GM23338 (cell line): ENCODE data around the gene NKAPL. TPM values are rescaled to one million over a fixed set of nuclear protein-coding genes. Genes with fewer than 3 reads are reported as not detected.

Experiments
- ATAC-seq: fragments of 200-7000 bp; cut with Tn5 transposase; 3 replicates; pipeline ENCODE4 v1.9.1; 2020
- DNase-seq: peaks from one replicate; pipeline ENCODE4 v3.0.0-alpha.2; 2015; ENCODE audit warnings: low spot score
- H2AFZ ChIP-seq: fragments of 200-600 bp; sonication (generic); 2 replicates; pipeline ENCODE4 v1.8.0; 2016; ENCODE audit warnings: antibody characterized with exemption, mild to moderate bottlenecking, moderate library complexity
- H3F3A ChIP-seq: fragments of 200-600 bp; sonication (generic); replicated peaks from 2 replicates; pipeline ENCODE4 v1.8.0; 2017; ENCODE audit warnings: antibody characterized with exemption, mixed run types, low read depth
- H3K27ac ChIP-seq: fragments of 200-600 bp; sonication (generic); 2 replicates; pipeline ENCODE4 v1.6.1; 2016; ENCODE audit warnings: low read depth
- H3K27me3 ChIP-seq: fragments of 200-600 bp; sonication (generic); 2 replicates; pipeline ENCODE4 v1.8.0; 2016; ENCODE audit warnings: mild to moderate bottlenecking, mixed run types, moderate library complexity; ENCODE audit not compliant: insufficient read depth
- H3K36me3 ChIP-seq: fragments of 200-600 bp; sonication (generic); 2 replicates; pipeline ENCODE4 v1.8.0; 2016; ENCODE audit warnings: mild to moderate bottlenecking; ENCODE audit not compliant: insufficient read depth
- H3K4me1 ChIP-seq: fragments of 200-600 bp; sonication (generic); 2 replicates; pipeline ENCODE4 v1.8.0; 2016; ENCODE audit warnings: mild to moderate bottlenecking, moderate library complexity; ENCODE audit not compliant: insufficient read depth
- H3K4me2 ChIP-seq: fragments of 200-600 bp; sonication (generic); 2 replicates; pipeline ENCODE4 v1.7.1; 2017; ENCODE audit warnings: mixed run types
- H3K4me3 ChIP-seq: fragments of 200-600 bp; sonication (generic); 2 replicates; pipeline ENCODE4 v1.6.1; 2016; ENCODE audit warnings: mixed run types
- H3K79me2 ChIP-seq: fragments of 200-600 bp; sonication (generic); replicated peaks from 2 replicates; pipeline ENCODE4 v1.8.0; 2017; ENCODE audit warnings: mild to moderate bottlenecking; ENCODE audit not compliant: insufficient read depth
- H3K9me2 ChIP-seq: fragments of 200-600 bp; sonication (generic); 2 replicates; pipeline ENCODE4 v1.8.0; 2017; ENCODE audit not compliant: insufficient read depth
- H4K20me1 ChIP-seq: fragments of 200-600 bp; sonication (generic); replicated peaks from 2 replicates; pipeline ENCODE4 v1.8.0; 2017; ENCODE audit warnings: mild to moderate bottlenecking; ENCODE audit not compliant: insufficient read depth
- H3K27ac Mint-ChIP-seq: 2 replicates; pipeline ENCODE4 v1.8.0; 2020; ENCODE audit warnings: inconsistent platforms, mild to moderate bottlenecking, moderate library complexity, mixed read lengths
- H3K27me3 Mint-ChIP-seq: 3 replicates; pipeline ENCODE4 v1.8.0; 2022; ENCODE audit warnings: low read depth, mild to moderate bottlenecking, moderate library complexity, mixed read lengths, inconsistent platforms; ENCODE audit not compliant: insufficient read depth, poor library complexity
- H3K36me3 Mint-ChIP-seq: 3 replicates; pipeline ENCODE4 v1.8.0; 2021; ENCODE audit warnings: low read depth, mild to moderate bottlenecking, inconsistent platforms, moderate library complexity, mixed read lengths
- H3K4me1 Mint-ChIP-seq: 3 replicates; pipeline ENCODE4 v1.8.0; 2020; ENCODE audit warnings: mild to moderate bottlenecking, inconsistent platforms, mixed read lengths
- H3K4me3 Mint-ChIP-seq: 3 replicates; pipeline ENCODE4 v1.8.0; 2021; ENCODE audit warnings: moderate library complexity, mild to moderate bottlenecking, inconsistent platforms, mixed read lengths
- H3K9me3 Mint-ChIP-seq: 3 replicates; pipeline ENCODE4 v1.8.0; 2020; ENCODE audit warnings: moderate library complexity, mild to moderate bottlenecking, inconsistent platforms, mixed read lengths
- CREB1 ChIP-seq: fragments of 250-450 bp; sonication (Bioruptor Pico); IDR thresholded peaks from 2 replicates; pipeline ENCODE4 v1.5.0; 2020; ENCODE audit warnings: low read depth, mild to moderate bottlenecking, moderate library complexity
- POLR2AphosphoS5 ChIP-seq: IDR thresholded peaks from 2 replicates; pipeline ENCODE4 v1.6.1; 2016; ENCODE audit warnings: antibody characterized with exemption, low read depth
- REST ChIP-seq: IDR thresholded peaks from one replicate; pipeline ENCODE4 v1.6.1; 2018; ENCODE audit warnings: antibody characterized with exemption; ENCODE audit not compliant: unreplicated experiment
- ZNF462 ChIP-seq: fragments of 250-450 bp; sonication (Bioruptor Pico); IDR thresholded peaks from 2 replicates; pipeline ENCODE4 v1.5.0; 2020; ENCODE audit warnings: mild to moderate bottlenecking, moderate library complexity
- polyA plus RNA-seq: library from polyadenylated mRNA; unstranded; fragments of >200 nt; fragmentation: Nextera tagmentation; extraction: Ambion mirVana; gene quantifications from 2 replicates; pipeline ENCODE4 v1.2.1, GENCODE V29; 2016
- total RNA-seq: library from RNA; depleted of rRNA; stranded (reverse); fragments of >200 nt; shearing (Covaris generic); gene quantifications from 2 replicates; pipeline ENCODE4 v1.2.3, GENCODE V29; 2014

The NKAPL gene
- total and polyA plus RNA-seq, 2 experiments from 2014 or later = 1.6 to 2.9 TPM

GRCh38 chr6:28266563-28266961 lies 7.5 kb downstream of the NKAPL start (continued):
- TF ChIP-seq ZNF462 (CRISPR knock-in tag) (no peak), REST (no peak)

- Mint-ChIP-seq H3K27me3 (no peaks in the 10 kb centered on the region), H3K4me1 (no peaks in the 10 kb centered on the region; the same call in 2 of the 3 replicates), H3K36me3 (peaks cover 2% of the 10 kb centered on the region; the same call in 2 of the 3 replicates), H3K9me3 (no peaks in the 10 kb centered on the region), H3K4me3 (no peak within 1 kb of the TSS; the same call in 2 of the 3 replicates), H3K27ac (no peak within 1 kb of the TSS)
- Histone ChIP-seq H3K4me1 (no peaks in the 10 kb centered on the region), H3K4me3 (peak within 1 kb of the TSS; percentile 91), H2AFZ (peak within 1 kb of the TSS; percentile 48), H3K36me3 (no peaks in the 10 kb centered on the region), H3K27me3 (peaks cover 26% of the 10 kb centered on the region), H3K9me2 (no peaks in the 10 kb centered on the region), H3F3A (peaks cover 3% of the 10 kb centered on the region; the same call in 1 of the 2 replicates), H3K4me2 (peak within 1 kb of the TSS; percentile 95), H4K20me1 (no peaks in the 10 kb centered on the region; the same call in 1 of the 2 replicates), H3K79me2 (peaks cover 21% of the 10 kb centered on the region), H3K27ac (peak within 1 kb of the TSS; percentile 92)
- peak; percentile 96 for DNase-seq
- ATAC-seq = peak; percentile 99
- TF ChIP-seq POLR2AphosphoS5 = peak; percentile 85
- TF ChIP-seq REST = no peak
- peak; percentile 56 for TF ChIP-seq CREB1 (CRISPR knock-in tag)
Measured at GRCh38 chr6:28266962-28267694, 8.0 kb downstream of the NKAPL start, which contains the start of gene ZSCAN26. TSS of gene ZSCAN26 (plus strand) at chr6:28267143. CDS start at chr6:28271920, 4,777 bp downstream.
